Breast epithelium (tissue), 4 donors: ENCODE measurements around the gene DZIP1. TPM values are rescaled to one million over a fixed set of nuclear protein-coding genes. Genes with fewer than 3 reads are reported as not detected.

Source experiments
- DNase-seq, 2 donors: peaks; one replicate each; pipeline ENCODE4 v3.0.0-alpha.2; 2019; ENCODE audit warnings: low spot score in 2 of 2
- H3K27ac ChIP-seq, 2 donors: fragments of 200-600 bp; sonication (generic) in 1 of 2; one replicate each; pipeline ENCODE4 v1.5.1; 2016 to 2019; ENCODE audit warnings: mild to moderate bottlenecking in 1 of 2
- H3K27me3 ChIP-seq, 2 donors: fragments of 200-600 bp; sonication (generic) in 1 of 2; one replicate each; pipeline versions ENCODE4 v1.5.1 to v1.6.0; 2017 to 2019; ENCODE audit warnings: control low read depth in 1 of 2, mild to moderate bottlenecking in 1 of 2
- H3K36me3 ChIP-seq: fragments of 200-600 bp; one replicate; pipeline ENCODE4 v1.5.1; 2019
- H3K4me1 ChIP-seq, 2 donors: fragments of 200-600 bp; sonication (generic); one replicate each; pipeline ENCODE4 v1.5.1; 2016 to 2019; ENCODE audit warnings: control low read depth in 1 of 2
- H3K4me3 ChIP-seq, 3 donors: fragments of 200-600 bp; sonication (generic); 1 replicate in 2 of 3; 2 replicates in 1 of 3; pipeline ENCODE4 v1.5.1; 2016 to 2019; ENCODE audit warnings: mild to moderate bottlenecking in 3 of 3, moderate library complexity in 2 of 3
- H3K9me3 ChIP-seq, 2 donors: fragments of 200-600 bp; sonication (generic) in 1 of 2; one replicate each; pipeline ENCODE4 v1.5.1; 2016 to 2019; ENCODE audit warnings: control low read depth in 1 of 2
- CTCF ChIP-seq, 3 donors: fragments of 450-650 bp; IDR thresholded peaks; one replicate each; pipeline ENCODE4 v1.5.1; 2016 to 2017; ENCODE audit warnings: antibody characterized with exemption in 3 of 3, mild to moderate bottlenecking in 3 of 3, moderate library complexity in 3 of 3
- POLR2A ChIP-seq: fragments of 450-650 bp; IDR thresholded peaks from one replicate; pipeline ENCODE4 v1.6.1; 2016; ENCODE audit warnings: antibody characterized with exemption, mild to moderate bottlenecking, moderate library complexity
- POLR2AphosphoS5 ChIP-seq, 3 donors: sonication (generic); formaldehyde crosslinking; IDR thresholded peaks; one replicate each; pipeline ENCODE4 v1.6.1; 2017; ENCODE audit warnings: antibody characterized with exemption in 3 of 3
- intact Hi-C: fragments of 100-400 bp; cut with DNase I; formaldehyde crosslinking; loops from one replicate; pipeline ENCODE4 v1.15.1; 2023; ENCODE audit warnings: low total_unique reads
- total RNA-seq, 3 donors: library from RNA; depleted of rRNA; stranded (reverse); fragments of >200 nt; gene quantifications; one replicate each; pipeline ENCODE4 v1.1.0, GENCODE V29; 2016

The DZIP1 gene
- total RNA-seq, 3 donors from 2014 or later, result 10.2 to 20.3 (median 10.4) TPM

GRCh38 chr13:95614641-95615245 lies 29.8 kb downstream of the DZIP1 start:
- Histone ChIP-seq H3K36me3 (no peaks in the 10 kb centered on the region), H3K27ac (no peak overlapping the region), H3K4me3 (no peak overlapping the region), H3K4me1 (no peaks in the 10 kb centered on the region), H3K27me3 (no peaks in the 10 kb centered on the region), H3K9me3 (no peaks in the 10 kb centered on the region)
- intact Hi-C loops, result no loop called here
- TF ChIP-seq POLR2A, result no peak
- DNase-seq, result no peak

- TF ChIP-seq POLR2A (no peak), POLR2AphosphoS5 (IDR thresholded peaks at IDR 0.05) (no peak), CTCF (IDR thresholded peaks at IDR 0.05) (no peak)
- Histone ChIP-seq H3K27me3 (no peaks in the 10 kb centered on the region), H3K4me1 (peaks cover 0 to 4% of the 10 kb centered on the region in 2 donors), H3K36me3 (no peaks in the 10 kb centered on the region), H3K9me3 (no peaks in the 10 kb centered on the region), H3K27ac (no peak overlapping the region), H3K4me3 (no peak overlapping the region)
- intact Hi-C loops, result no loop called here
- no peak for DNase-seq
Measured at GRCh38 chr13:95608640-95609323, 35.7 kb downstream of the DZIP1 start.

GRCh38 chr13:95607366-95607765 lies 37.1 kb downstream of the DZIP1 start:
- no peaks in the 10 kb centered on the region for H3K9me3 ChIP-seq
- no peaks in the 10 kb centered on the region for H3K27me3 ChIP-seq
- no peak for DNase-seq
- TF ChIP-seq POLR2AphosphoS5 (IDR thresholded peaks at IDR 0.05) (no peak), CTCF (IDR thresholded peaks at IDR 0.05) (no peak), POLR2A (no peak)
- no peak overlapping the region for H3K4me3 ChIP-seq
- intact Hi-C loops, result no loop called here
- H3K27ac ChIP-seq, result no peak overlapping the region
- H3K4me1 ChIP-seq, result peaks cover 0 to 7% of the 10 kb centered on the region in 2 donors
- no peaks in the 10 kb centered on the region for H3K36me3 ChIP-seq

- H3K36me3 ChIP-seq, result no peaks in the 10 kb centered on the region
- H3K4me3 ChIP-seq, result no peak overlapping the region
- DNase-seq, result no peak
- H3K4me1 ChIP-seq, result peaks cover 0 to 7% of the 10 kb centered on the region in 2 donors
- no peaks in the 10 kb centered on the region for H3K9me3 ChIP-seq
- intact Hi-C loops, result no loop called here
- TF ChIP-seq POLR2AphosphoS5 (IDR thresholded peaks at IDR 0.05) (no peak), CTCF (IDR thresholded peaks at IDR 0.05) (no peak), POLR2A (no peak)
- H3K27ac ChIP-seq, result peak overlapping the region in 1 of 2 donors; percentile 83
- no peaks in the 10 kb centered on the region for H3K27me3 ChIP-seq
Measured at GRCh38 chr13:95605448-95606125, 38.9 kb downstream of the DZIP1 start.

- Histone ChIP-seq H3K27me3 (no peaks in the 10 kb centered on the region), H3K27ac (peak overlapping the region; percentile 83 to 87), H3K36me3 (no peaks in the 10 kb centered on the region), H3K4me3 (no peak overlapping the region), H3K9me3 (no peaks in the 10 kb centered on the region), H3K4me1 (peaks cover 0 to 7% of the 10 kb centered on the region in 2 donors)
- TF ChIP-seq POLR2AphosphoS5 (IDR thresholded peaks at IDR 0.05) (no peak), CTCF (IDR thresholded peaks at IDR 0.05) (no peak), POLR2A (no peak)
- DNase-seq, result no peak
- intact Hi-C loops, result no loop called here
Measured at GRCh38 chr13:95604556-95604915, 40.0 kb downstream of the DZIP1 start.
